VCaP (cell line): ENCODE measurements around the gene RCBTB2.

Experiments used
- H3K27ac ChIP-seq: fragments of 450-650 bp; 2 replicates; pipeline ENCODE4 v1.5.1; 2017
- CTCF ChIP-seq: fragments of 450-650 bp; conservative IDR thresholded peaks from 2 replicates; pipeline ENCODE4 v1.5.1; 2017; ENCODE audit warnings: mild to moderate bottlenecking, moderate library complexity

The RCBTB2 gene

DNA sequence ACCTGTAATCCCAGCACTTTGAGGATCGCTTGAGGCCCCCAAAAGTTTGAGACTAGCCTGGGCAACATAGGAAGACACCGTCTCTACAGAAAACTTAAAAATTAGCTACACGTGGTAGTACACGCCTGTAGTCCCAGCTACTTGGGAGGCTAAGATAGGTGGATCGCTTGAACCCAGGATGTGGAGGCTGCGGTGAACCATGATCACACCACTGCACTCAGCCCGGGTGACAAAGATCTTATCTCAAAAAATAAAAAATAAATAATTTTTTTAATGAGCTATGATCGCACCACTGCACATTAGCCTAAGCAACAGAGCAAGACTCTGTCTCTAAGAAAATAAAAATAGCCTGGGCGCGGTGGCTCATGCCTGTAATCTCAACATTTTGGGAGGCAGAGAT is 6.6 kb downstream of the RCBTB2 start:
- H3K27ac ChIP-seq: no peak overlapping the region
- no peak for TF ChIP-seq CTCF

DNA sequence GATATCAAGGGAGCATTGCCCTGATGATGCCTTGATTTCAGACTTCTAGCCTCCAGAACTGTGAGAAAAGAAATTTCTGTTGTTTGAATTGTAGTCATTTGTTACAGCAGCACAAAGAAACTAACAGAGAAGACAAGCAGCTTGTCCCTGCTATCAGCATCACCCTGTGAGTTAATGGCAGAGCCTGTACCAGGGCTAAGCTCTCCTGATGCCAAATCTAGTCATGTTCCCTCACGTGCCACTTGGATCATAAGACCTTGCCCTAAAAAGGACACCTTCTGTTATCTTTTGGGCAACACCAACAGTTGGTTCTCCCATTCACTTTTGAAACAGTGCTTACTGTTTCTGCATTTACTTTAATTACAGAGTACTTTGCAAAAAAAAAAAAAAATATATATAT is 14.8 kb downstream of the RCBTB2 start:
- no peak overlapping the region for H3K27ac ChIP-seq
- TF ChIP-seq CTCF: no peak

DNA sequence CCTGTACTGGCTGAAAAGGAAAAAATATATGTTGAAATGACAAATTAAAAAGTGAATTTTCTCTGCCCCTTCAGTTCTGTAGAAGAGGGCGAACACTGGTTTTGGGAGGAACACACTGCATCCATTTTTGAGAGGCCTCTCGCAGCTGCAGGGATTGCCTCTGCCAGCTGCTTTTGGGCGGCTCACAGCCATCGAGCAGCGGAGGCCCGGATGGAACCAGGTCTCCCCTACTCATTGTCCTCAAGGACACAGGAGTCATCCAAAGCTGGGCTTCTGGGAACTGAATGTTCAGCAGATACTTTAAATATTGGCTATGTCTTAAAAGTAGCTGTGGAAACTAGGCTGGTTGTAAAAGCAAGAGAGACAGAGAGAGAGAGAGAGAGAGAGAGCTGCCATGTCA is 17.1 kb downstream of the RCBTB2 start:
- no peak overlapping the region for H3K27ac ChIP-seq
- no peak for TF ChIP-seq CTCF

GRCh38 chr13:48514793-48515192 is 18.1 kb downstream of the RCBTB2 start:
- TF ChIP-seq CTCF: no peak

GRCh38 chr13:48511621-48512230 is 21.2 kb downstream of the RCBTB2 start:
- TF ChIP-seq CTCF: no peak
- H3K27ac ChIP-seq: no peak overlapping the region

More at GRCh38 chr13:48514793-48515192, 18.1 kb downstream of the RCBTB2 start:
- H3K27ac ChIP-seq: no peak overlapping the region

- no peak for TF ChIP-seq CTCF
- H3K27ac ChIP-seq: no peak overlapping the region
Observed at GRCh38 chr13:48510698-48511097, 22.2 kb downstream of the RCBTB2 start.

DNA sequence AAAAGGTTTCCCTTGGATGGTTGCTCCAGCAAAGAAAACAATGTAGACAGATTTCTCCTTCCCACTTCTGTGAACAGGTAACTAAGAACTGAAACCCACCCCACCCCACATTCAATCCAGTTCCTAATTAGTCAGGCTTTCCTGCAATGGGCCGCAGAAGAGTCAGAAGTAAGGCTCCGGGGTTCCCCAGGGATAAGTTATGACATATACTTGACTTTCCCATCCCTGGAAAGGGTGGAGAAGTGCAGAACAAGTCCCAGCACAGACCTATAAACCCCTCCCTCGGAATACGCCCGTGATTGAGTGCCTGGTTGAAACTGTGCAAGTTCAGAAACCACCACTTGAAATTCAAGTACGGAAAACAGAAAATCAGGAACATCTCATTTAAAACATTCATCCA is 24.9 kb downstream of the RCBTB2 start:
- no peak overlapping the region for H3K27ac ChIP-seq
- TF ChIP-seq CTCF: no peak
